Body of pancreas (tissue), 4 donors: Measurements from ENCODE around the gene SNHG17. TPM values are rescaled to one million over a fixed set of nuclear protein-coding genes. Genes with fewer than 3 reads are reported as not detected.
"Not testable (repeated sequence)": the region's sequence is repeated elsewhere in the genome, so short reads cannot be mapped to it uniquely, and the experiment has no call there.

Experiments used
- ATAC-seq: fragments of 150-250 bp; one replicate; pipeline ENCODE4 v1.9.1; 2016
- DNase-seq, 4 donors: peaks; one replicate each; pipeline ENCODE4 v3.0.0-alpha.2; 2019
- H3K27ac ChIP-seq, 4 donors: fragments of 200-600 bp; sonication (generic); 1 replicate in 3 of 4; 2 replicates in 1 of 4; pipeline versions ENCODE4 v1.5.1 to v1.6.1; 2016 to 2019; ENCODE audit warnings: mild to moderate bottlenecking in 1 of 4, mixed read lengths in 1 of 4, moderate library complexity in 1 of 4
- H3K27me3 ChIP-seq, 2 donors: fragments of 200-600 bp; sonication (generic); one replicate each; pipeline ENCODE4 v1.6.0; 2016; ENCODE audit warnings: mild to moderate bottlenecking in 1 of 2
- H3K36me3 ChIP-seq, 2 donors: fragments of 200-600 bp; sonication (generic); replicated peaks in 1 of 2; 2 replicates each; pipeline ENCODE4 v1.5.1; 2016; ENCODE audit warnings: low read depth in 2 of 2; ENCODE audit not compliant: insufficient read depth in 1 of 2
- H3K4me1 ChIP-seq: fragments of 200-600 bp; sonication (generic); one replicate; pipeline ENCODE4 v1.6.0; 2016
- H3K4me3 ChIP-seq, 2 donors: fragments of 200-600 bp; sonication (generic); 1 replicate in 1 of 2; 2 replicates in 1 of 2; pipeline ENCODE4 v1.5.1; 2016 to 2019
- H3K9me3 ChIP-seq, 3 donors: fragments of 200-600 bp; sonication (generic); 1 replicate in 2 of 3; 2 replicates in 1 of 3; pipeline ENCODE4 v1.5.1; 2016
- POLR2A ChIP-seq, 3 donors: fragments of 450-650 bp; IDR thresholded peaks; one replicate each; pipeline ENCODE4 v1.6.1; 2016; ENCODE audit warnings: antibody characterized with exemption in 3 of 3, mild to moderate bottlenecking in 2 of 3
- WGBS, 2 donors: methylation state at CpG; one replicate each; pipeline ENCODE4 v1.1.5; 2017; 5-methylcytosine and 5-hydroxymethylcytosine counted together
- intact Hi-C: fragments of 100-400 bp; cut with DNase I; formaldehyde crosslinking; loops from one replicate; pipeline ENCODE4 v1.15.1; 2023
- total RNA-seq, 2 donors: library from RNA; depleted of rRNA; stranded (reverse); fragments of >200 nt; gene quantifications; one replicate each; pipeline ENCODE4 v1.1.0, GENCODE V29; 2016
- TF ChIP-seq, protein P1 (sequence below), 7 experiments: fragments of 450-650 bp in 4 of 7; fragments of 200-600 bp in 3 of 7; sonication (generic) in 3 of 7; IDR thresholded peaks; one replicate each; pipeline ENCODE4 v1.5.1; 2016 to 2019; ENCODE audit warnings: antibody characterized with exemption in 7 of 7

The SNHG17 gene
- total RNA-seq, 2 donors from 2014 or later: 18.2 to 42.5 TPM

DNA sequence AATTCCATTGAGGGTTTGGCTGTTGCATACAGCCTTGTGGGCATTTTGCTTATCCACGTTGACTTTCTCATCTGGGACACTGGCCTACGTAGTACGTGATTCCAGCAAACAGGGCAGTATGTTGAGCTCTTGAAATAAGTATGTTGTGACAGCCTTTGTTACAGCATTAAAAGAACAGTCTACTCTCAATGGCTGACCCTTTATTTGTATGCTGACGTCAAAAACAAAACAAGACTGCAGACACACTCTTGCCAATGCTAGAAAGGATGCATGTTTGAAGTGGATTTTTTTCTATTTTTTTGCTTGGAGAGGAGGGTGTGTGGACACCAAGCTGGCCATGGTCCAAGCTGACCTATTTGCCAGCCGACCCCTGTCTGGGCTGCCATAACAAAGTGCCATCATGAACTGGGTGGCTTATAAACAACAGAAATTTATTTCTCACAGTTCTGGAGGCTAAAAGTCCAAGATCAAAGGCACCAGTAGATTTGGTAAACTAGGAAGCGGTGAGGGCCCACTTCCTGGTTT lies 10.8 kb upstream of the SNHG17 start:
- Histone ChIP-seq H3K27ac (no peak overlapping the region), H3K36me3 (no peaks in the 10 kb centered on the region), H3K9me3 (no peaks in the 10 kb centered on the region), H3K4me1 (peaks cover 11% of the 10 kb centered on the region), H3K4me3 (peak overlapping the region in 1 of 2 donors; percentile 77), H3K27me3 (no peaks in the 10 kb centered on the region)
- DNase-seq (no peak), ATAC-seq (no peak)
- intact Hi-C loops: no loop called here
- 55 to 61% methylated on average over 6 of the region's 6 CpGs for WGBS, 2 donors
- TF ChIP-seq, protein P1, sequence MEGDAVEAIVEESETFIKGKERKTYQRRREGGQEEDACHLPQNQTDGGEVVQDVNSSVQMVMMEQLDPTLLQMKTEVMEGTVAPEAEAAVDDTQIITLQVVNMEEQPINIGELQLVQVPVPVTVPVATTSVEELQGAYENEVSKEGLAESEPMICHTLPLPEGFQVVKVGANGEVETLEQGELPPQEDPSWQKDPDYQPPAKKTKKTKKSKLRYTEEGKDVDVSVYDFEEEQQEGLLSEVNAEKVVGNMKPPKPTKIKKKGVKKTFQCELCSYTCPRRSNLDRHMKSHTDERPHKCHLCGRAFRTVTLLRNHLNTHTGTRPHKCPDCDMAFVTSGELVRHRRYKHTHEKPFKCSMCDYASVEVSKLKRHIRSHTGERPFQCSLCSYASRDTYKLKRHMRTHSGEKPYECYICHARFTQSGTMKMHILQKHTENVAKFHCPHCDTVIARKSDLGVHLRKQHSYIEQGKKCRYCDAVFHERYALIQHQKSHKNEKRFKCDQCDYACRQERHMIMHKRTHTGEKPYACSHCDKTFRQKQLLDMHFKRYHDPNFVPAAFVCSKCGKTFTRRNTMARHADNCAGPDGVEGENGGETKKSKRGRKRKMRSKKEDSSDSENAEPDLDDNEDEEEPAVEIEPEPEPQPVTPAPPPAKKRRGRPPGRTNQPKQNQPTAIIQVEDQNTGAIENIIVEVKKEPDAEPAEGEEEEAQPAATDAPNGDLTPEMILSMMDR (IDR thresholded peaks at IDR 0.05): no peak
- no peak for TF ChIP-seq POLR2A (IDR thresholded peaks at IDR 0.05)

DNA sequence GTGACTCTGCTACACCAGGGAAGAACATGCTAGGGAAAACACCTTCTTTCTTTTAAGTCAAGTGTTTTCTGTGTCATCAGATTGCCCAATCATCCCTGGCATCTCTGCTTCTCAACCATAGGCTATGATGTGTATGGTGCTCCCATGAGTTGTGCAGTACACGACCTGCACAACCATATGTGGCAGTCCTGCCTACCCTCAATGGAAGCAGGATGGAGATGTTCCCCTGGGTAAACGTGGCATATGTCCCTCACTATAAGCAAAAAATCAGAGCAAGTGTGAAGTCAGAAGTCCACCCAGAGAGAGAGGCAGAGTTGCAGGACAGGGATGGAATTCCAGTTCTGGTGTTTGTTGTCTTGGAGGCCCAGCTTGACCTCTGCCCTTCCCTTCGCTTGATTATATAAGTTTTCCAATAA lies 10.3 kb upstream of the SNHG17 start:
- Histone ChIP-seq H3K4me3 (no peak overlapping the region), H3K27ac (no peak overlapping the region), H3K4me1 (peaks cover 11% of the 10 kb centered on the region), H3K9me3 (no peaks in the 10 kb centered on the region), H3K27me3 (no peaks in the 10 kb centered on the region), H3K36me3 (no peaks in the 10 kb centered on the region)
- 71 to 78% methylated on average over 3 of the region's 3 CpGs for WGBS, 2 donors
- no peak for DNase-seq
- ATAC-seq: no peak
- intact Hi-C loops: no loop called here
- TF ChIP-seq POLR2A (IDR thresholded peaks at IDR 0.05): no peak
- TF ChIP-seq, protein P1 (IDR thresholded peaks at IDR 0.05): no peak

DNA sequence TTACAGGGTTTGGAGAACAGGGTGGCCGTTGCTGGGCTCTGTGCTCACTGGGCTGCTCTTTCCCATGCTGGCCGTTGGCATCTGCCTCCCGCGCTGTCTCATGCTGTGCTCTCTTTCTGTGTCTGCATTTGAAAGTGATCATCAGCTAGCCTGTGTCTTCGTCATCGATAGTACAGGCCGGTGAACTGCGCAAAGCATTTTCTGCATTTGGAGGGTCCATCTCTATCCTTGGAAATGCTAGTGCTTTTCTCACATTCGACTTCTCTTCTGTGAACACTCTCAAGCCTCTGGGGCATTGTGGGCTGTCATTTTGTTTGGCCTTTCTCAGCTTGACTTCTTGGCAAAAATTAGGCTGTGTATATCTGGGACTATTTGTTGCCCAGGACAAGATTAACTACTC lies 6.8 kb upstream of the SNHG17 start:
- DNase-seq (no peak), ATAC-seq (no peak)
- intact Hi-C loops: no loop called here
- whole genome bisulfite sequencing, 2 donors: 56 to 58% methylated on average over 9 of the region's 9 CpGs
- Histone ChIP-seq H3K27ac (no peak overlapping the region), H3K9me3 (no peaks in the 10 kb centered on the region), H3K27me3 (no peaks in the 10 kb centered on the region), H3K4me3 (no peak overlapping the region), H3K36me3 (no peaks in the 10 kb centered on the region), H3K4me1 (no peaks in the 10 kb centered on the region)
- no peak for TF ChIP-seq POLR2A (IDR thresholded peaks at IDR 0.05)
- TF ChIP-seq, protein P1 (IDR thresholded peaks at IDR 0.05): no peak

DNA sequence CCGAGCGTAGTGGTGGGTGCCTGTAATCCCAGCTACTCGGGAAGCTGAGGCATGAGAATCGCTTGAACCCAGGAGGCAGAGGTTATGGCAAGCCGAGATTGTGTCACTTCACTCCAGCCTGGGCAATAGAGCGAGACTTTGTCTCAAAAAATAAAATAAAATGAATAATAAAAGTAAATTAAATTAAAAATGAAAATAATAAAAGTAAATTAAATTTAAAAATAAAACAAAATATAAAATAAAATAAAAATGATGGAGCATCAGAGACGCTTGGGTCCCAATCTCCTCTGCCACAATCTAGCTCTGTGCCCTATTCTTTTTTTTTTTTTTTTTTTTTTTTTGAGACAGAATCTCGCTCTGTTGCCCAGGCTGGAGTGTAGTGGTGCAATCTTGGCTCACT lies 6.0 kb upstream of the SNHG17 start:
- H3K4me3 ChIP-seq, intact Hi-C loops, ATAC-seq, H3K27me3 ChIP-seq, H3K36me3 ChIP-seq, H3K4me1 ChIP-seq, H3K27ac ChIP-seq, H3K9me3 ChIP-seq, DNase-seq: not testable (repeated sequence)
- WGBS, 2 donors: 85 to 88% methylated on average over 8 of the region's 8 CpGs

DNA sequence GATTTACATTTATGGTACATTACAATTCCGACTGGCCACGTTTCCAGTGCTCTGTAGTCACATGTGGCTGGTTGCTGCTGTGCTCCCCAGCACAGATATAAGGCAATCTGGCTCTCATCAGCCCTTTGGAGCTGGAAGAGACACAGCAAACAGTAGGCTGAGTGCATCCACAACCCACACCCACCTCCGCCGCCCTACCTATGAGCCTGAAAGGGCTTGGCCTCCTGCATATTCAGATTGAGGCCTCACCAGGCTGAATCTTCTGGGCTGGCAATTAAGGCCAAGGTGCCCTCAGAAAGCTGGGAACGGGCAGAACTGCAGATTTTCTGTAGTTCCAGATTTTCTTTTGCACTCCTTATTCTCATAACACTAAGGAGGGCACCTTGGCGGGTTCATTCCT lies 2.7 kb upstream of the SNHG17 start:
- H3K36me3 ChIP-seq: no peaks in the 10 kb centered on the region

More for the DNA sequence above, 2.7 kb upstream of the SNHG17 start:
- H3K9me3 ChIP-seq: no peaks in the 10 kb centered on the region
- peaks cover 11% of the 10 kb centered on the region for H3K4me1 ChIP-seq
- no peak for ATAC-seq
- 69 to 74% methylated on average over 6 of the region's 6 CpGs for WGBS, 2 donors
- no peak overlapping the region for H3K4me3 ChIP-seq
- H3K27me3 ChIP-seq: no peaks in the 10 kb centered on the region
- intact Hi-C loops: no loop called here
- no peak for TF ChIP-seq POLR2A (IDR thresholded peaks at IDR 0.05)
- TF ChIP-seq, protein P1 (IDR thresholded peaks at IDR 0.05): no peak
- no peak overlapping the region for H3K27ac ChIP-seq
- DNase-seq: no peak
